GM19324 (cell line): ENCODE measurements around the gene KLF9.
"Not testable (repeated sequence)": the region's sequence is repeated elsewhere in the genome, so short reads cannot be mapped to it uniquely, and the experiment has no call there.

ENCODE experiments used
- ATAC-seq: cut with Tn5 transposase; IDR thresholded peaks from one replicate; pipeline ENCODE4 v1.9.1; 2021; ENCODE audit warnings: mild to moderate bottlenecking, moderate library complexity; ENCODE audit not compliant: unreplicated experiment, low FRiP score

KLF9 gene

GRCh38 chr9:70405808-70406433 lies 8.5 kb downstream of the KLF9 start:
- no peak for ATAC-seq

GRCh38 chr9:70404261-70404660 lies 10.2 kb downstream of the KLF9 start:
- no peak for ATAC-seq

GRCh38 chr9:70403618-70404025 lies 10.8 kb downstream of the KLF9 start:
- no peak for ATAC-seq

GRCh38 chr9:70403166-70403565 lies 11.3 kb downstream of the KLF9 start:
- ATAC-seq = no peak

GRCh38 chr9:70402213-70402612 lies 12.2 kb downstream of the KLF9 start:
- ATAC-seq = no peak

GRCh38 chr9:70401241-70401640 lies 13.2 kb downstream of the KLF9 start:
- ATAC-seq = not testable (repeated sequence)

GRCh38 chr9:70400107-70400892 lies 14.2 kb downstream of the KLF9 start:
- no peak for ATAC-seq

- ATAC-seq = no peak
Observed at GRCh38 chr9:70399141-70399540, 15.3 kb downstream of the KLF9 start.

GRCh38 chr9:70398145-70398556 lies 16.3 kb downstream of the KLF9 start:
- ATAC-seq = peak; percentile 99

GRCh38 chr9:70395652-70396051 lies 18.8 kb downstream of the KLF9 start:
- no peak for ATAC-seq

GRCh38 chr9:70392850-70393249 lies 21.6 kb downstream of the KLF9 start:
- ATAC-seq = no peak

GRCh38 chr9:70392189-70392588 lies 22.3 kb downstream of the KLF9 start:
- no peak for ATAC-seq

GRCh38 chr9:70390933-70391341 lies 23.5 kb downstream of the KLF9 start:
- ATAC-seq = no peak

GRCh38 chr9:70389621-70390266 lies 24.7 kb downstream of the KLF9 start:
- ATAC-seq = no peak

GRCh38 chr9:70389188-70389587 lies 25.3 kb downstream of the KLF9 start:
- ATAC-seq = no peak

- ATAC-seq = no peak
Observed at GRCh38 chr9:70387663-70388062, 26.8 kb downstream of the KLF9 start.

- no peak for ATAC-seq
Observed at GRCh38 chr9:70385426-70385825, 29.0 kb downstream of the KLF9 start.

- ATAC-seq = no peak
Observed at GRCh38 chr9:70382709-70383605, 31.5 kb downstream of the KLF9 start.

GRCh38 chr9:70382046-70382708 lies 32.3 kb downstream of the KLF9 start:
- no peak for ATAC-seq

GRCh38 chr9:70374962-70375618 lies 39.4 kb downstream of the KLF9 start:
- no peak for ATAC-seq
